Thoracic aorta (tissue), 2 donors: ENCODE measurements around the gene TOM1. TPM values are rescaled to one million over a fixed set of nuclear protein-coding genes. Genes with fewer than 3 reads are reported as not detected.

ENCODE experiments used
- ATAC-seq: fragments of 150-250 bp; one replicate; pipeline ENCODE4 v1.8.0; 2017; ENCODE audit warnings: low read depth; ENCODE audit not compliant: insufficient number of reproducible peaks, low FRiP score
- DNase-seq: peaks from one replicate; pipeline ENCODE4 v3.0.0-alpha.2; 2020; ENCODE audit warnings: low spot score
- H3K27ac ChIP-seq, 2 donors: fragments of 200-600 bp; sonication (generic); 1 replicate in 1 of 2; 2 replicates in 1 of 2; pipeline ENCODE4 v1.5.1; 2016; ENCODE audit warnings: mild to moderate bottlenecking in 2 of 2, moderate library complexity in 2 of 2
- H3K27me3 ChIP-seq: fragments of 200-600 bp; sonication (generic); replicated peaks from 2 replicates; pipeline ENCODE4 v1.6.0; 2016; ENCODE audit warnings: mild to moderate bottlenecking; ENCODE audit not compliant: insufficient read depth
- H3K36me3 ChIP-seq: fragments of 200-600 bp; sonication (generic); one replicate; pipeline ENCODE4 v1.5.1; 2016
- H3K4me1 ChIP-seq, 2 donors: fragments of 200-600 bp; sonication (generic); 1 replicate in 1 of 2; 2 replicates in 1 of 2; pipeline versions ENCODE4 v1.5.1 to v1.6.0; 2016; ENCODE audit warnings: low read depth in 2 of 2, mild to moderate bottlenecking in 1 of 2; ENCODE audit not compliant: control insufficient read depth in 1 of 2
- H3K4me3 ChIP-seq: fragments of 200-600 bp; sonication (generic); 2 replicates; pipeline ENCODE4 v1.5.1; 2016; ENCODE audit warnings: mild to moderate bottlenecking
- H3K9me3 ChIP-seq: fragments of 200-600 bp; sonication (generic); 2 replicates; pipeline ENCODE4 v1.5.1; 2016
- CTCF ChIP-seq: fragments of 200-600 bp; sonication (generic); IDR thresholded peaks from one replicate; pipeline ENCODE4 v1.5.1; 2019; ENCODE audit warnings: antibody characterized with exemption
- total RNA-seq, 2 donors: library from RNA; depleted of rRNA; stranded (reverse); fragments of >200 nt; gene quantifications; one replicate each; pipeline versions ENCODE4 v1.1.0 to v1.2.3, GENCODE V29; 2016

TOM1 gene
- total RNA-seq, 2 donors from 2014 or later: 64.7 to 78.4 TPM

GRCh38 chr22:35275580-35275979 is 24.1 kb upstream of the TOM1 start:
- ATAC-seq: no peak
- Histone ChIP-seq H3K27me3 (no peaks in the 10 kb centered on the region), H3K27ac (no peak overlapping the region), H3K9me3 (no peaks in the 10 kb centered on the region), H3K4me1 (no peaks in the 10 kb centered on the region), H3K4me3 (no peak overlapping the region), H3K36me3 (peaks cover 13% of the 10 kb centered on the region)
- TF ChIP-seq CTCF: no peak
- no peak for DNase-seq

GRCh38 chr22:35276019-35276418 is 23.7 kb upstream of the TOM1 start:
- ATAC-seq: no peak
- TF ChIP-seq CTCF: no peak
- Histone ChIP-seq H3K4me3 (no peak overlapping the region), H3K27me3 (no peaks in the 10 kb centered on the region), H3K9me3 (no peaks in the 10 kb centered on the region), H3K36me3 (peaks cover 13% of the 10 kb centered on the region), H3K4me1 (no peaks in the 10 kb centered on the region), H3K27ac (no peak overlapping the region)
- DNase-seq: no peak

GRCh38 chr22:35288116-35288515 is 11.6 kb upstream of the TOM1 start:
- Histone ChIP-seq H3K9me3 (no peaks in the 10 kb centered on the region), H3K36me3 (peaks cover 40% of the 10 kb centered on the region), H3K4me1 (no peaks in the 10 kb centered on the region), H3K27me3 (no peaks in the 10 kb centered on the region), H3K4me3 (no peak overlapping the region), H3K27ac (no peak overlapping the region)
- no peak for TF ChIP-seq CTCF
- ATAC-seq (no peak), DNase-seq (no peak)

- no peaks in the 10 kb centered on the region for H3K27me3 ChIP-seq
- no peaks in the 10 kb centered on the region for H3K4me1 ChIP-seq
- DNase-seq: no peak
- H3K27ac ChIP-seq: no peak overlapping the region
- H3K36me3 ChIP-seq: peaks cover 29% of the 10 kb centered on the region
- H3K4me3 ChIP-seq: no peak overlapping the region
- no peak for ATAC-seq
- no peaks in the 10 kb centered on the region for H3K9me3 ChIP-seq
- no peak for TF ChIP-seq CTCF
Observed at GRCh38 chr22:35292786-35293185, 6.9 kb upstream of the TOM1 start.

- peaks cover 4 to 8% of the 10 kb centered on the region in 2 donors for H3K4me1 ChIP-seq
- no peak overlapping the region for H3K27ac ChIP-seq
- ATAC-seq (no peak), DNase-seq (no peak)
- no peaks in the 10 kb centered on the region for H3K9me3 ChIP-seq
- H3K4me3 ChIP-seq: no peak overlapping the region
- no peaks in the 10 kb centered on the region for H3K27me3 ChIP-seq
- H3K36me3 ChIP-seq: peaks cover 8% of the 10 kb centered on the region
- TF ChIP-seq CTCF: no peak
Observed at GRCh38 chr22:35296051-35296450, 3.6 kb upstream of the TOM1 start.
